NOMO-1 (cell line): ENCODE measurements around the gene TAL1.

ENCODE experiments used
- DNase-seq, 2 experiments: peaks; one replicate each; lab custom pipeline; 2025; ENCODE audit not compliant: unreplicated experiment in 2 of 2; lab: John Stamatoyannopoulos, UW

The TAL1 gene

GRCh38 chr1:47189844-47190508 lies 42.0 kb downstream of the TAL1 start, which contains the start of gene PDZK1IP1:
Gene PDZK1IP1, minus strand, starts transcription at chr1:47190036. Its CDS starts 104 bp downstream, at chr1:47189932.
- no peak for DNase-seq

- DNase-seq, result no peak
Observed at GRCh38 chr1:47188791-47189785, 42.9 kb downstream of the TAL1 start.

GRCh38 chr1:47187926-47188250 lies 44.1 kb downstream of the TAL1 start:
- DNase-seq, result no peak

DNA sequence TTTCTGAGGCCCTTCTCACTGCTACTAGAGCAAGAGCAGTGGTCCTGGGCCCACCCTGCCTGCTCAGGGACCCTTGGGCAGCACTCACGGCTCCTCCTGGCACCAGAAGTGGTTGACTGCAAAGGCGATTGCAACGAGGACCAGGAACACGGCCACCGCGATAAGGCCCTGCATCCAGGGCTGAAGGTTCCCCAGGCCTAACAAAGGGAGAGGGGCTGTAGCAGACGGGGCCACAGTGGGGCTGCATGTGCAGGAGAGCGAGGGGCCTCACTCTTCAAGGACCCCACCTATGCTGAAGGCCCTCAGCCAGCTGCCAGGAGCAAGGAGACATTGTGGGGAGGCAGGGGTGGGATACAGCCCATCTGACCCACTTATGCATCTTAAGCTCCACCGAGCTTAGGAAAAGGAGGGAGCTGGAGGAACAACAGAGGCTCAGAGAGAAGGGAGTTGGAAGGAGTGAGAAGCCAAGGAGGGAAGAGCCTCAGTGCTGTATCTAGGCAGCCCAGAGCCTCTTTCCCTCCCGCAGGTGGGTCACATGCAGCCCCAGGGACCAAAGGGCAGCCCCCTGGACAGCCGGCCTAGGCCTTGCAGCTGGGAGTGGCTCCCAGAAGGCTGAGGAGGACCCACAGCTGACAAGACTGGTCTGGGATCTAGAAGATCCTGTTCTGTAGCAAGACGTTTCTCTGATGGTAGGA lies 44.6 kb downstream of the TAL1 start:
- DNase-seq, result no peak

DNA sequence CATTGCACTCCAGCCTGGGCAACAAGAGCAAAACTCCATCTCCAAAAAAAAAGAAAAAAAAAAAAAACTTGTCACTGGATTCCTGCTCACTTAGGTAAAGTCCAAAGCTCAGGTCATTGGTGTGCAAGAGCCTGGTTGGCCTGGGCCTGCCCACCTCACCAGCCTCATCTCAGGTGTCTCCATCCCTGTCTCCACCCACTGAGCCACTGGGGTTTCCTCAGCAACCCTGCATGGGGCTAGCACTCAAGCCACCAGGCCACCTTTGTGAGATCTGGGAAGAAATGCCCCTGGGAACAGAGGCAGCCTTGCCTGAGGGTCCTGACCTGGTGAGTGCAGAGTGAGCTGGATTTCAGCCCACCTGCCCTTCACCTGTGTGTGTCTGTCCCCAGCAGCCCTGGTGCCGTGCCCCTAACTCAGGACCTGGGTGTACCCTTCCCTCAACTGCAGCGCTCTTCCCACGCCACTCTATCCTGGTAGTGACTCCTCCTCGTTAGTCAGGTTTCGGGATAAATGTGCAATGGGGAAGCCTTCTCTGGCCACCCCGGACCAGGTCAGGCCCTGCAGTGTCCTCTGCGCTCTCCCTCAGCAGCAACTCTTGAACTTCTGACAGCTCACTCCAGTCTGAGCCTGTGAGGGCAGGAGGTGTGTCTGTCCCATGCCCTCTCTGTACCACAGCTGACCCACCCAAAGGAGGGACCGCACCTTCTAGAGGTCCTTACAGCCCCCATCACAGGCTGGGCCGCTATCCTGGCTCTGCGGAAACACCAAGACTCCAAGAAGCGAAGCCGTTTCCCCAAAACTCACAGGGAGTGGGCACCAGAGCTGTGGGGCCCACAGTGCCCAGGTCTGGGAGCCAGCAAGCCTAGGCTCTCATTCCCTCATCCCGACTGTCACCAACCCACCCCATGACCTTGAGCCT lies 45.5 kb downstream of the TAL1 start:
- no peak for DNase-seq

DNA sequence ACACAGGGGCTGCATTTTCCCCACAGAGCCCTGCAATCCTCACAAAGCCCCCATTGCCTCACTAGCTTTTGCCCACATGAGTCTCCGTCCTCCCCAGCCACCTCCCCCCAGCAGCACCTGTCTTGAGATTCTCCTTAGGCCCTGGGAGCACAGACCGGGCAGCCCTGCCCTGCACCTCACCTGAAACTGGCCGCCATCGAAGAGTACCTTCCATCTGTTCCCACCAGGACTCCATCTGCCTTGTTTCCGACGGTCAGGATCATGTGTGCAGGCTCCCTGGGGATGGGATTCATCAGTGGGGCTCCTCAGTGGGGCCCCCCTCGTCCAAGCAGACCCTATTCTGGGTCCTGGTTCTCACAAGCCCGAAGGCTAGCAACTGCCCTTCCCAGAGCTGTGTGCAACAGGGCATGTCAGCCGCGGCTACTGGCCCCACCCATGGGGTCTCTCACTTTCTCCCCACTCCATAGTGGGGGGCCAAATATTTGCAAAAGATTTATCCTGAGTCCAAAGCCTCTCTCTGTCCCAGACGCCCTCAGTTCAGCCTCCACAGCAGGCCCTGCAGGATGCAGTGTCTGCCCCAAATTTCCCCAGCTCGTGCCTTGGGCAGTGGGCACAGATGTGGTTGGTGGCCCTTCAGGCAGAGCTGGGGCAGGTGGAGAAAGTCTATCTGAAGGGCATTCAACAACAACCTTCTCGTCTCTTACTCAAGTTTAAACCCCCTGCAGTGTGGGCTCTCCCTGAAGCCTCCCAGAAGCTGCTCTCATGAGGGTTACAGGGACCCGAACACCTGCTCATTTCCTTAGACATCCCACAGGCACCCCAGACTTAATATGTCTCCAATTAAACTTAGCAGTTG lies 47.0 kb downstream of the TAL1 start:
- no peak for DNase-seq

- no peak for DNase-seq
Observed at GRCh38 chr1:47184090-47184821, 47.8 kb downstream of the TAL1 start.

- DNase-seq, result no peak
Observed at GRCh38 chr1:47183308-47184089, 48.5 kb downstream of the TAL1 start.

GRCh38 chr1:47182676-47183235 lies 49.3 kb downstream of the TAL1 start:
- no peak for DNase-seq

GRCh38 chr1:47181955-47182675 lies 49.9 kb downstream of the TAL1 start:
- no peak for DNase-seq

DNA sequence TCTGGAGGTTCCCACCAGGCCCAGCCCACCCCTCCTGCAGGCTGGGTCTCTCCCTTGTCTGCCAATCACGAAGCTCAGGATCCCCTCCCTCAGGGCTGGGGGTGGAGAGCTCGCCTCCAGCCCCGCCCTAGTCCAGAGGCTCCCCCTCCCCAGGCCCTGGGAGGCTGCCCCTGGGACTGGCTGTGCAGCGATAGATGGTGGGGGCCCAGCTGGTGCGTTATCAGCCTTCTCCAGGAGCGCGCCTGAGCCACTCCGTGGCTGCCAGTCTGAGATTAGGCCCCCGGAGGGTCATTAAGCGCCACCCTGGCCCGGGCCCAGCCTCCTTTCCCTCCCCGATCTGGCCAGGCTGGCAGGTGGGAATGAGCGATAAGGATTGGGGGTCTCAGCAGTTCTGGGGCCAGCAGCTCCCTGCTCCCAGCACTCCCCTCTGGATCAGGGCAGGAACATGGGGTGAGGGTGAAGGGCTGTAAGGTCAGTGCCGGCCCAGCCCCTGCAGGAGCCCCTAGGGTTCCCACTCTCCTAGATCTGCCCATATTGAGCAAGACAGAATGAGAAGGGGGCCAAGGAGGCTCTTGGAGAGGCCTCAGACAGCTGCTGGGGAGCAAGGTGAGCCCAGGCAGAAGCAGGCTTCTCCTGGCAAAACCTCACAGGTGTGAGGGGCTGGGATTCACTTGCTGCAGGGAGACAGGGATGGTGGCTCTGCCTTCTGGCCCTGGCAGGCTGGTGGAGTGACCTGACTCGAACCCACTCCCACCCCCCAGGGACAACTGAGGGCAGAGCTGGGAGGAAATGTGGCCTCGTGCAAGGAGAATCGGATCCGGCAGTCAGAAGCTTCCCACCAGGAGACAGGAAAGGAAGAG lies 50.7 kb downstream of the TAL1 start:
- DNase-seq, result no peak

DNA sequence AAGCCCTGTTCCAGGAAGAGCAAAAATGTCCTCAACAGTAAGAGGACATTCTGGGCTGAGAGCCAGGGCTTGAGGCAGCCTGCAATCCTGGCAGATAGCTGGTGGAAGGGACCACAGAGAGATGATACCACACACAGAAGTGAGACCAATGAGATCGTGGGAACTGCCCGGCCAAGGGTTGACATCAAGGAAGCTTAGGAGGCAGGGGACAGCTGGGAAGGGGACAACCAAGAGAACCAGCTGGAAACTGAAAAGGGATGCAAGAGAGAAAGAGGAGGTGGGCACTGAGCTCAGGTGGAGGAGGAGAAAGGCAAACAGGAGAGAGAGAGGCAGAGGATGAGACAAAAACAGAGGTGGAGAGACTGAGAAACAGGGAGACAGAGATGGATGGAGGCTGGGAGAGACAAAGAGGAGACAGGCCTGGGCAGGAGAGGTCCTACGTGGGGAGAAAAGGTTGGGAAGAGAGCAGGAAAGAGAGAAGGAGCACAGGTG lies 51.4 kb downstream of the TAL1 start:
- no peak for DNase-seq

DNA sequence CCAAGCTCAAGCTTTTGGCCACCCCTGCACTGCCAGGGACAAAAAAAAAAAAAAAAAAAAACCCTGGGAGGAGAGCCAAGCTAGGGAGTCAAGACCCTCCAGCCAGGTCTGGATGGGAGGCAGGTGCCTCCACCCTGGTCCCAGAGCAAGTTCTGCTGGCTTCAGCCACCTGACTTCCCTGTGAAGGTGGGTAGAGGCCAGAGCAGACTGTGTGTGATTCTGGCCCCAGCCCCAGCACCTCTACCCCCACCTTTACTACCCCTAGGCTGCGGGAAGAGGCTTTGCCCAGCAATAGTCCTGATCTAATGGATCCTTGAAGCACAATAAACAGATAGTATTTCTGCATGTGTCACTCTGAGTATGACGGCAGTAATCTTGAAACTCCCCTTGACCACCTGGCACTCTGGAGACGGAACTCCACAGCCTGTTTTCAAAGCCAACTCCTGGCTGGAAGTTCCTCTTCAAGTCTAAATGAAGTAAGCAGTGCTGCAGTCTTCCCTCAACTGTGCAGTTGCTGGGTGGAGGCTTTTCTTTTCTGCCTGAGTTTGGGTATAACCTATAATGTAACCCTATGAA lies 51.9 kb downstream of the TAL1 start:
- DNase-seq, result no peak

DNA sequence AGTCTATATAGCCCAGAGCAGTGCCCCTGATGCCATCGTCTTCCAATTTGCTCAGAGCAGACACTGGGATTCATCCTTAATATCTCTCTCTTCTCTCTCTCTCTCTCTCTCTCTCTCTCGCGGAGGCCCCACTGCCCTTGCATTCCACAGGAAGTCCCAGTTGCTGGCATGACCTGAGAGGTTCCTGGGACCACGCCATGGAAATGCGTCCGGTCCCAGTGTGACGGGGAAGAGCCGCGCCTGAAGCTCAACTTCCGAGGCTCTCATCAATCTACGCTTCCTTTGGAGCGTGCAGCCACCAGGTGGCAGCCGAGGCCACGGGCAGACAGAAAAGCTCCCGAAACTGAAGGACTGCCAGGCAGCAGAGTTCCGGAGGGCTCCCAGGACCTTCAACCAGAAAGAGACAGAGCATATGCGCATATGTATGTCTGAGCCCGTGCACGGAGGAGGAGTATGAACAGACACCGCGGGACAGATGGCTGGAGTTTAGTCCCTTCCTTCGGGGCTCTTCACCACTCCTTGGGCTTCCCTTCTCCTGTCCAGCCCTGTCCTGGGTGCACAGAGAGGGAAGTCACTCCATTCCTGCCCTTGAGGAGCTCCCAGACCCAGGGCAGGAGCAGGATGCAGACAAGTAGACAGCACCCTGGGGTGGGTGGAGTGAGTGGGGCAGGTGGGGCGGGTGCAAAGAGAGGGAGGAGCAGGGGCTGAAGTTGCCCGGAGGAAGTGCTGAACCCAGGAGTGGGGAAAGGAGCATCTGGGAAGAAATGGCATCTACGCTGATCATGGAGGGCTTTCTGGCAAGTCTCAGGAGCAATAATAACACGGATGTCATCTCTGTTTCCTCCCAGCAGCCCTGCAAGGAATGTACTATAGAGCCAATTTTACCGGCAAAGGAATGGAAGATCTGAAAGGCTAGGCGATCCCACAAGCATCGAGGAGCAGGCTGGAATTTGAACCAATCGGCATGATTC lies 52.7 kb downstream of the TAL1 start:
- DNase-seq, result peak; percentile 87 to 88

GRCh38 chr1:47178654-47179016 lies 53.4 kb downstream of the TAL1 start:
- DNase-seq, result no peak
